Keratinocyte (primary cell): ENCODE results near the gene PLXNB3.

Experiments
- CTCF ChIP-seq, 3 experiments: IDR thresholded peaks in 1 of 3; conservative IDR thresholded peaks in 1 of 3; optimal IDR thresholded peaks in 1 of 3; 2 replicates in 2 of 3; 3 replicates in 1 of 3; pipeline versions ENCODE3 to v1.5.1; 2011; ENCODE audit warnings: low read length in 3 of 3, mild to moderate bottlenecking in 3 of 3, moderate library complexity in 2 of 3, control low read depth in 1 of 3, inconsistent platforms in 1 of 3; ENCODE audit not compliant: insufficient read depth in 2 of 3; ENCODE audit errors: extremely low read depth in 1 of 3
- EZH2 ChIP-seq: IDR thresholded peaks from one replicate; pipeline ENCODE4 v1.6.1; 2012; ENCODE audit warnings: inconsistent platforms, mild to moderate bottlenecking, low read length, moderate library complexity

GRCh38 chrX:153773218-153773611, 9.2 kb downstream of the PLXNB3 start:
- TF ChIP-seq CTCF (optimal IDR thresholded peaks at IDR 0.05 in 1 of 3, IDR thresholded peaks at IDR 0.05 in 1 of 3, conservative IDR thresholded peaks at IDR 0.05 in 1 of 3; ENCODE audit: extremely low read depth in 1 of 3, insufficient read depth in 2 of 3, low read length in 3 of 3), result no peak
- TF ChIP-seq EZH2, result no peak
